HG03097 (cell line): ENCODE measurements around the gene MT1M.
"Not testable (repeated sequence)": the region's sequence is repeated elsewhere in the genome, so short reads cannot be mapped to it uniquely, and the experiment has no call there.

ENCODE experiments used
- ATAC-seq: cut with Tn5 transposase; IDR thresholded peaks from one replicate; pipeline ENCODE4 v1.9.1; 2021; ENCODE audit not compliant: unreplicated experiment, low FRiP score

MT1M gene

DNA sequence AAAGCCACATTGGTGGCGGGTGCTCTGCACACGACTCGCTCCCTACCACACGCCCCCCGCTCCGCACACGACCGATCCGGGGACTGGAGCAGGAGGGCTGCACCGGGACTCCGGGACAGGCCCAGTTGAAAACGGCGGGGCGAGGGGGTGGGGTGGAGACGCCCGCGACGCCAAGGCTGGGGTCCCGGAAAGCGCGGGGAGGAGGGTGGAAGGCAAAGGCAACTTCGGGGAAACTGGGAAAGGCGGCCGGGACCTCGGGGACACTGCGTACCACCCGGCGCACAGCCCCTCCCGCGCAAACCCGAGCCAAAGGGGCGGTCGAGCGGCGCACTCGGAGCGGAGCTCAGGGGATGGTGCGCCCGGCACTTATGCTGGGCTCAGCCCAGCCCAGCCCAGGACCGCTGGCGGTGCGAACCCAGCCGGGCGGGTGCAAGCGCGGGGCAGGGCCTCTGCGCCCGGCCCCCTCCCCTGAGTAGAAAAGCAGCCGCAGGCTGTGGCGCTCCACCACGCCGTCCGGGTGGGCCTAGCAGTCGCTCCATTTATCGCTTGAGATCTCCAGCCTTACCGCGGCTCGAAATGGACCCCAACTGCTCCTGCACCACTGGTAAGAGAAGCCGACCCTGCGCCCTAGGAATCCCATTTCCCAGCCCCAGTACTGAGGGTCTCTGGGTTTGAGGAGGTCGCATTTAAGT lies at the start of gene MT1M:
MT1M (plus strand) TSS at position 504 of the 692 bp plus-strand sequence; CDS start at position 577, 73 bp downstream.
- ATAC-seq: no peak

DNA sequence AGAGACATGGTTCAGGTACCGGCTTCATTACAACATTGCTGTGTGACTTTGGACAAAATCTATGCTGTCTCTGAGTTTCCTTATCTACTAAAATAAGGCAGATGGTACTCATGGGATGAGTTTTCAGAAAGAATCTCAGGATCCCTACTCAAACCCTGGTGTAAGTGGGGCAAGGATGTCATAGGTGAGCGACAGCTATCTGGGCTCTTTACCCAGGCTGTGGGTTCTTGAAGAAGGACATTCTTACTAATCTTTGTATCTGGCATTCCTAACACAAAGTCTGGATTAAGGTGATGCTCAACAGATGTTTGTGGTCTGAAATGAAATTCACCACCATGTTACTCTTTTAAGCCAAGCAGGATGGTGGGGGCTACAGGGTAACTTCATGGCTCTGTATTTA lies 49.5 kb upstream of the MT1M start:
- ATAC-seq: not testable (repeated sequence)

DNA sequence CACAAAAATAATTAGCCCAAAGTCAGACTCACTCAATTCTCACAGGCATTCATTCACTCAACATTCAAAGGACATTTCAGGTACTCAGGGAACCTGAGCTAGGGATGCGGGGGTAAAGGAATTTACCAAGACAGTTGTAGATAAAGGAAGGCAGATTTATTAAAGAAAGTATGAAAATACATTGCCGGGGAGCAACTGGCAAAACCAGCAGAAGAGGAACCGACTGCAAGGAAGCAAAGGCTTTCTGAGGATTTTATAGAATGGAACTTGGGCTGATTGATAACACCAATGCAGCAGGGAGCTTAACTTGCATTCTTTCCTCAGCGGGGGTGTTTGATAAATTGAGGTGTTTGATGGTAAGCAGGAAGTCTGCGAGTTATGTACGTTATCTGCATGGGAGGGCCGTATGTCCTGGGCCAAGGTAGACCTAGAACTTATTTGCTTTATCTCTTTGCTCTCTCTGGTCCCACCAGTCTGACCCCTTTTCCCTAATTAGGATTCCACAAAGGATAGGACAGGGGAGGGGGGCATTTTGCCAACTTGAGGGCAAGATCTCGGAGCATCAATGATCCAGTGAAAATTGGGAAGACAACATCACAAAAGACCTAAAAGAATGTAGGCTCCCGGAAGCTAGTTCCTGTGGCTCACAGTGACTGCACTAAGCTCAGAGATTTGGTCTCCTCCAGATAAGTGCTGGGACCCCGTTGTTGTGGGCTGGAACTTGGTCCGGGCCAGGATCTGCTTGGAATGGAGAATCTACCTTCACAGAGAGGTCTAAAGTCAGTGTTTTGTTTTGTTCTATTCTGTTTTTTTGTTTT lies 48.9 kb upstream of the MT1M start:
- no peak for ATAC-seq

DNA sequence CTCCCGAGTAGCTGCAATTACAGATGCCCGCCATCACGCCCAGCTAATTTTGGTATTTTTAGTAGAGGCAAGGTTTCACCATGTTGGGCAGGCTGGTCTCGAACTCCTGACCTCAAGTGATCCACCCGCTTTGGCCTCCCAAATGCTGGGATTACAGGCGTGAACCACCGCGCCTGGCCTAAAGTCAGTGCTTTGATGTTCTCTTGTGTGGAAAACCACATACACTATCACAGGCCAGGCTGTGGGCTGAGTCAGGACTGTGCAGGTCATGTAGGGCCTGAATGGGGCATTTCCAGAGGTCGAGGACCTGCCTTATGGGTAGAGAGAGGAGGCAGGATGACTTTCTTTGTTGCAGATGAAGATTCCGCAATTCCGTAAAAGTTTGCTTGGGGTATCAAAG lies 48.2 kb upstream of the MT1M start:
- no peak for ATAC-seq

DNA sequence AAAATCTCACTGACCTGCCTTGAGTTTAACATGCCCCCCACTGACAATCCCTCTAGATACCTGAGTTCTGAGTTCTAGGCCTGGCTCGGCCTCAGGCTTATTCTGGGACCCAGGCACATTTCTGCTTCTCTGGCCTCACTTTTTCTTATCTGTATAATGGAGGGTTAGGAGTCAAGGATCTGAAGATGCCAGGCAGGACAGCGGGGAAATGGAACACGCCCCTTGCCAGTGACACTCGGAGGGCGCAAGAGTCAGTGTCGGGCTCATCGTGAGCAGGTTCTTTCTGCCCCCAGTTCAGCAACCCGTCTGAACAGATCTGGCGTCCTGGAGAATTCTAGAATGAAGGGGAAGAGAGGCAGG lies 43.7 kb upstream of the MT1M start:
- no peak for ATAC-seq

DNA sequence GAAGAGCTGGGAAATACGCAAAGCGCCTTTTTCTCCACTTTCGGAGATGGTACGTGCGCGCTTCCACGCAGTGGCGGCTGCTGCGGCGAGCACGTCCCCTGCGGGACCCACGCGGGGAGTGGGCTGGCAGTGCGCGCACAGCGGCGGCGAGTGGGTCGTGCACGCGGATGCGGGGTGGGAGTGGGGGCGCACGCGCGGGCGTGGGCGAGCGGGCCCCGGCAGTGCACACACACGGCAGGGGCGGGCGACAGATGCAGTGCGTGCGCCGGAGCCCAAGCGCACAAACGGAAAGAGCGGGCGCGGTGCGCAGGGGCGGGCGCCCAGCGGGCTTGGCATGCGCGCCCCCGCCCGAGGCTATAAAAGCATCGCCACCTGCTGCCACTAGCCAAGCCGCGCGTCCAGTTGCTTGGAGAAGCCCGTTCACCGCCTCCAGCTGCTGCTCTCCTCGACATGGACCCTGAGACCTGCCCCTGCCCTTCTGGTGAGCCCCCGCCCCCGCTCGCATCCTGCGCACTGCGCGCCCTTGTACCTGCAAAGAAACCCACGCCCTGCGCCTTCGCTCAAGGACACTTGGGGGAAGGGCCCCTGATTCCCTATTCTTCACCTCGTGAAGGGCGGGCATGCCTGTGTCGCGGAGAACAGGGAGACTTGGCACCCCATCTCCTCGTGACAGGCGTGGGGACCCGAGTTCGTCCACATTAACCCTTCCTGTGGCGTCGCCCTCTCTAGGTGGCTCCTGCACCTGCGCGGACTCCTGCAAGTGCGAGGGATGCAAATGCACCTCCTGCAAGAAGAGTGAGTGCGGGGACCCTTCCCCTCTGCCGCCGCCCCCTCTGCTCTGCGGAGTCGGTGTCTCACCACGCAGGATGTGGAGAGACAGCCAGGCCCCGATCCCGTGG lies 43.1 kb upstream of the MT1M start, which contains the start of gene MT3:
MT3 (plus strand) TSS at position 388 of the 899 bp plus-strand sequence; CDS start at position 451, 63 bp downstream.
- no peak for ATAC-seq

DNA sequence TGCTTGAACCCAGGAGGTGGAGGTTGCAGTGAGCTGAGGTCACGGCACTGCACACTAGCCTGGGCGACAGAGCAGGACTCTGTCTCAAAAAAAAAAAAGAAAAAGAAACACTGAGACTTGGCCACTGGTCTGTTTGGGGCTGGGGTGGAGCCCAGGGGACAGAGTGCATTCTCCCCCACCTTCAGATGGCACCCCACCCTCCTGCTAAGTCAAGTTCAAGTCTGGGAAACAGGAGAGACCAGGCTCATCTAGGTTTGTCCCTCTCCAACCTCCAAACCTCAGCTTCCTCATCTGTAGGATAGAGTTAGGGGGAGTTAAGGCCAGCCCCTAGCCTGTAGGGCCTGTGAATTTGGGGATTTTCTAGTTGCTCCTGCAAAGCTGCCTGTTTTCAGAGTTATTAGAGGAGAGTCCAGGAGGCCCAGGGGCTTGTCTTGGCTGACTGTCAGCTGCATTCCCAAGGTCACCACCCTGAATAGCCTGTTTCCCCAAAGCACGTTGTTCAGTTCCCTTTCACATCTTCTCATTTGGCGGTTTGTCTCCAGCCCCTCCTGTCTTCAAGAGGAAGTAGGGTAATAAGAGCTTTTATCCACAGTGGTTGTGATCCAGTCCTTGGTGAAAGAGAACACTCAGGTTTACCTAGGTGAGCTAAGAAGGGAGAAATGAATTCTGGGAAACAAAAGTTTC lies 40.9 kb upstream of the MT1M start:
- no peak for ATAC-seq

DNA sequence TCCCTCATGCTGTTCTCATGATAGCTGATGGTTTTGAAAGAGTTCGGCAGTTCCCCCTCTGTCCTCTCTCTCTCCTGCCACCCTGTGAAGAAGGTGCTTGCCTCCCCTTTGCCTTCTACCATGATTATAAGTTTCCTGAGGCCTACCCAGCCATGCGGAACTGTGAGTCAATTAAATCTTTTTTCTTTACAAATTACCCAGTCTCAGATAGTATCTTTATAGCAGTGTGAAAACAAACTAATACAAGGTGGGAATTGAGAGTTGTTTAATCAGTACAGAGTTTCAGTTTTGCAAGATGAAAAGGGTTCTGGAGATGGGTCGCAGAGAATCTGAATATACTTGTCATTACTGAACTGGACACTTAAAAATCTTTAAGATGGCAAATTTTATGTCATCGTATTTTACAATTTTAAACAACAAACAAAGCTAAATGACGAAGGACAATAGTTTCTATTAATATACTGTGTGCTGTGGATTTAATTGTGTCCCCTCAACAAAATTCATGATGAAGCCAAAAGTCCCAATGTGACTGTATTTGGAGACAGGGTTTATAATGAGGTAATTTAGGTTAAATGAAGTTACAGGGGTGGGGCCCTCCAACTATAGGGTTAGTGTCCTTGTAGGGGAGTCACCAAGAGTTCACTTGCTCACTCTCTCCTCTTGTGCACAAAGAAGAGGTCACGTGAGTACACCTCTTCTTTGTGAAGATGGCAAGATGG lies 38.7 kb upstream of the MT1M start:
- ATAC-seq: no peak

DNA sequence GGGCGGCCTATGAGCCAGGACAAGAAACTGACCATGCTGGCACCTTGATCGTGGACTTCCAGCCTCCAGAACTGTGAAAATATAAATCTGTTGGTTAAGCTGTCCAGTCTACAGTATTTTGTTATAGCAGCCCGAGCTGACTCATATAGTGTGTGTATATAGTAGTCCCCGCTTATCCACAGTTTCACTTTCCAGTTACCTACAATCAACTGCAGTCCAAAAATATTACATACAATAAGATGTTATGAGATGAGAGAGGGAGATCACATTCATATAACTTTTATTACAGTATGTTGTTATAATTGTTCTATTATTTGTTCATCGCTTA lies 38.2 kb upstream of the MT1M start:
- ATAC-seq: no peak

DNA sequence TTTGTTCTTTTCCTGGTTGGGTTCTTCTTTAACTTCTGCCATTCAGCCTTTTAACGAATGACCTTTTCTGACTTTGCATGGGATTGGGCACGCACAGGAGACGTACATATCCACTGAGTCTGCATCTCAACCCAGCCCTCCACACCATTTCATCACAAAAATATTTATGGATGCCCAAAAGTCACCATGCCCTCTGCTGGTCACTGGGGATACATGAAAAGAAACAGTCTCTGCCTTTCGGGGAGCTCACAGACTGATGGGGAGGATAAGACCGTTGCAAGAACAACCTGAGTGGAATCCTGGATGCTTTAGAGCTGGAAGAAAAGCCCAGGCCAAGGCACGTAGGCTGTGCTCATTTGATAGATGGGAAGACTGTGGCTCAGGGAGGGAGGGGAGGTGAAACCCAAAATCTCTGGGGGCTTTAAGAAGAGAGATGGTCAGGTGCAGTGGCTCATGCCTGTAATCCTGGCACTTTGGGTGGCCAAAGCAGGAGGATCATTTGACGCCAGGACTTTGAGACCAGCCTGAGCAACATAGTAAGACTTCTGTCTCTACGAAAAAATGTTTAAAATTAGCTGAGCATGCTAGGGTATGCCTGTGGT lies 32.0 kb upstream of the MT1M start:
- no peak for ATAC-seq

DNA sequence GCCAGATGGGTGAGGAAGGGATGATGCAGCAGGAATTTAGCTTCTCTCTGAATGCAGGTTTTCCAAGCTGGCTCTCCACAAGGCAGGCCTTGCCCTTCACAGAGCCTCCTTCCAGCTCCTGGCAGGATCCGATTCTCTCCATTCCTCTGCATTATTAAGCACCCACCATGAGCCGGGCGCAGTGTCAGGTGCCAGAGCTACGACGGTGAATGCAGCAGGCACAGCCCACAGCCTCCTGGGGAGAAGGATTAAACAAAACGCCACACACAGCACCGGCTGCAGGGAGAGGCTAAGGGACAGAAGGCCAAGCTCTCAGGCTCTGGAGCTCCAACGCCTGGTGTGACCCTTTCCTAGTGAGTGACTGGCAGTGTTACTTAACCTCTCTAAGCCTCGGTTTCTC lies 31.1 kb upstream of the MT1M start:
- no peak for ATAC-seq

DNA sequence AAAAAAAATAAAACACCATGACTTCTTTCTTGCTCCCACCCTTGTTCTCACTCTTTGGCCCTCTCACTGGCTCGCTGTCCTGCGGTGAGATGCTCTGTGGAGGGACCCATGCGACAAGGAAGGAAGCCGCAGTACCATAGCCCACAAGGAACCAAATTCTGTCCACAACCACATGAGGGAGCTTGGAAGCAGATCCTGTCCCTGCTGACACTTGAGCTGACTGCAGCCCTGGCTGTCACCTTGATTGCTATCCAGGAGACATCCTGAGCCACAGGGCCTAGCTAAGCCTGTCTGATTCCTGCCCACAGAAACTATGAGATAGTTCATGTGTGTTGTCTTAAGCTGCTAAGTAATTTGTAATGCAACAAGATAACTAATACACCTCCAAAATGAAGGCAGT lies 28.9 kb upstream of the MT1M start:
- ATAC-seq: no peak

DNA sequence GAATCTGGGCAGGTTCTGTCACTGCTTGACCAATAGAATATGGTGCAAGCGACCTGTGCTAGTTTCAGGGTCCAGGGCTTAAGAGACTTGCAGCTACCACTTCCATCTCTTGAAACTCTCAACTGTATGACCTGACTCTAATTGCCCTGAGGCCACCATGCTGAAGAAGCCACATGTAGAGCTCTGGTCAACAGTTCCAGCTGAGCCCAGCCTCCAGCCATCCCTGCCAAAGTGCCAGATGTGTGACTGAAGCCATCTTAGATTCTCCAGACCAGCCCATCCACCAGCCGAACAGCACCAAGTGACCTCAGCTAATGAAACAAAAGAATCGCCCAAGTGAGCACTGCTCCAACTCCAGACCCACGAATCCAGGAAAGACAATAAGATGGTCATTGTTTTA lies 27.5 kb upstream of the MT1M start:
- ATAC-seq: no peak

DNA sequence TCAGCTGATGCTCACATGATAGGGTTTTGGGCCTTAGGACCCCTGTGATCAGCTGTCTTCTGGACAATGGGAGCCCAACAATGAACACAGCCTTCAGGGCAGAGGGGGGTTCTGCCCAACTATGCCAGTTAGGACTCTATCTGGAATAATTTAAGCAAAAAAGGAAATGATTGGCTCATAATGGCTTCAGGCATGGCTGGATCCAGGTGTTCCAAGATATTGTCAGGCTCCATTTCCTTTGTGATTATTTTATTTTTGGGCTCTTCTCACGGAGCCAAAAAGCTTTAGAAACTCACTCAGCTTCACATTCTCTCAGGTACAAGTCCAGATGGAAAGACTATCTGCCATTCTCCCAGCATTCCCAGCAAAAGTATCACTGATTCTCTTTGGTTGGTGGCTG lies 27.0 kb upstream of the MT1M start:
- ATAC-seq: no peak

DNA sequence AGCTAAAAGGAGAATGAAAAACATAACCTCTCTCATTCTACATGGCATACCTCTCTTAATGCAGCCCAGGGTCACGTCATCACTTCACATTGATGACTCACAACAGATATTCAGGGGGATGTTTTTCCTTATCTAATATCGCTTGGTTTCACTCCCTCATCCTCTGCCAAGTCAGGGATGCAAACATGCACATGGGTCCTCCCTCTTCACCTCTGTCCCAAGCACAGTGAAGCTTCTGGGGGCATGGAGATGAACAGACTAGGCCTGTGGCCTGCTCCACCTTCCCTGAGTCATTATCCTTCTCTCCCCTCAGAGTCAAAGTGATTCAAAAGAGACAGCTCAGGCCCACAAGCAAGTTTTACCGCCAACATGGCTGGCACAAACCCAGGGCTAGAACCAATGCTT lies 26.4 kb upstream of the MT1M start:
- ATAC-seq: no peak

DNA sequence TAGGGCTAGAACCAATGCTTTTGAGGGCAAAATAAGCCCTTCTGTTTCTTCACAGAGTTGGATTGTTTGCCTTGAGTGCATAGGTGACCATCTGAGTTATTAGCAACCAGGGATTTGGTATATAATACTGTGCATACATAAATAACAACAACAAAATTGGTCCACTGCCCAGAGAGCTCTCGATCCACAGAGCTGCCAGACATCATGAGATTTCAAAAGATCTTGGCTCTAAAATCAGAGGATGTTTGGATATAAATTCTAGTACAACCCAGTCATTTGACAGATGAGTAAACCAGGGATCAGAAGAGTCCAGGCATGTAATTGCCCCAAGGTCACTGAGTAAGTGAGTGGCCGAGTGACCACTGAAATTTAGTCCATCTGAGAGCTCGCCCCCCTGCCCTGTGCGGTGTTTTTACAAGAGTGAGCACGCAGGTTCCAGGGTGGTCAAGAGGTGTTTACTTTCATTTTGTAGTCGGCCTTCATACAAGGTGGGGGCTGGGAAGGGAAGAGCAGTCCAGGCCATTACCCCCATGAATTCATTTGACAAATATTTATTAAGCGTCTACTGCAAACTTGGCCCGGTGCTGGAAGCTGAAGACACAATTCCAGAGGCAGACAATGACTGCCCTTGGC lies 25.9 kb upstream of the MT1M start:
- ATAC-seq: no peak

DNA sequence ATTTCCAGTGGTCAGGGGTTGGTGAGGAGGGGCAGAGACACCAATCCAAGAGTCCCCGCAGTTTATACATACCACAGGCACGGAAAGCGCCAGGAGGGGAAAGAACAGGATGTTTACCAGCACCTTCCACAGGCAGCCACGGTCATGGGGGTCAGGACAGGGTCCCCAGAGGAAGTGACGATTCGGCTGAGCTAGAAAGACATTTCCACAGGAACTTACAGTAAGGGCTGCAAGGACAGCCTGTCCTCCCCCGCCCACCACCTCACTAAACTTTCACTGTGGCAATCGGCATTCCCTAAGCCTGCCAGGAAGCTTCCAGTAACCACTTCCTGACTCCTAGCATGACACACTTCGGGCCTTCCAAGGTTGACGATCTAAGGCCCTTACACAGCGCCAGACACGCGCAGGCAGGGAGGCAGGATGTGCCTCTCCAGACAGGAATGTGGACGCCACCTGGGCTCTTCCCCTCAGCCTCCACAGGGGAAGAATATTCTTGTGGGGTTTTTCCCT lies 25.3 kb upstream of the MT1M start:
- ATAC-seq: no peak

DNA sequence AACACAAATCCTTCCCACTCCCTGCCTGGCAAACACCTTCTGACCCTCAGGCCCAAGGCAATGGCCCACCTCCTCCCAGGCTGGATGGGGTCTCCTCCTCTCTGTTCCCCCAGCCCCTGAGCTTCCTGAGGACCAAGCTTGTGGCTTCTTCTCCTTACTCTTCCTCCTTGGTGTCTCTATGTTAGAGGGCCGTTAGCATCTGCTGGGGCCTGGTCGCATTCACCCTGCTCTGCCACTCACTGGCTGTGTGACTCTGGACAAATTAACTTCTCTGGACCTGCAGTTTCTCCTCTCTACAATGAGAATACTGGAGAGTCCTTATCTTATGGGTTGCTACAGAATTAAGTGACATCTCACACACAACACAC lies 24.8 kb upstream of the MT1M start:
- ATAC-seq: no peak
